OCI-LY7 (cell line): ENCODE data around the gene DYDC1.

ENCODE experiments used
- CTCF ChIP-seq: fragments of 200-600 bp; sonication (generic); conservative IDR thresholded peaks from 2 replicates; pipeline ENCODE4 v1.5.1; 2014; ENCODE audit warnings: mild to moderate bottlenecking, antibody characterized with exemption, low read length, moderate library complexity, mixed read lengths
- EZH2phosphoT487 ChIP-seq: fragments of 200-600 bp; sonication (generic); IDR thresholded peaks from 2 replicates; pipeline ENCODE4 v1.6.1; 2018; ENCODE audit warnings: low read depth, borderline replicate concordance, mild to moderate bottlenecking, mixed run types, antibody characterized with exemption, low read length, moderate library complexity, mixed read lengths

- TF ChIP-seq CTCF (no peak), EZH2phosphoT487 (no peak)
Measured at GRCh38 chr10:80321183-80321582, 35.4 kb downstream of the DYDC1 start.
